A673 (cell line): Measurements from ENCODE around the gene BTN2A1. TPM values are rescaled to one million over a fixed set of nuclear protein-coding genes. Genes with fewer than 3 reads are reported as not detected.

Experiments
- BruUV-seq: library from RNA; stranded (reverse); fragments of 400-500 nt; replicated peaks from 2 replicates; lab custom pipeline; 2021; lab: Mats Ljungman, UMichigan
- CTCF ChIA-PET: fragments of 300-600 bp; sonication (Branson Sonifier 250); formaldehyde crosslinking; loops from one replicate; lab custom pipeline; 2022; ENCODE audit warnings: antibody characterized with exemption; lab: Charles Lee
- POLR2A ChIA-PET: fragments of 300-600 bp; sonication (Branson Sonifier 250); formaldehyde crosslinking; loops from one replicate; lab custom pipeline; 2022; ENCODE audit warnings: antibody characterized with exemption; ENCODE audit not compliant: low non-redundant PET; lab: Charles Lee
- DNase-seq: peaks from one replicate; pipeline ENCODE4 v3.0.0-alpha.2; 2015; ENCODE audit warnings: low spot score
- H3K27ac ChIP-seq: fragments of 200-600 bp; sonication (generic); 2 replicates; pipeline ENCODE4 v1.5.1; 2016; ENCODE audit warnings: mixed run types, low read depth, mild to moderate bottlenecking, mixed read lengths, antibody characterized with exemption, low read length; ENCODE audit not compliant: poor library complexity, severe bottlenecking
- H3K27me3 ChIP-seq: fragments of 200-600 bp; sonication (generic); replicated peaks from 2 replicates; pipeline ENCODE4 v1.6.1; 2017; ENCODE audit warnings: mixed run types, low read depth, mild to moderate bottlenecking, mixed read lengths, antibody characterized with exemption, low read length; ENCODE audit not compliant: insufficient read depth, poor library complexity
- H3K36me3 ChIP-seq: fragments of 200-600 bp; sonication (generic); 2 replicates; pipeline ENCODE4 v1.6.1; 2016; ENCODE audit warnings: mixed run types, mild to moderate bottlenecking, mixed read lengths, antibody characterized with exemption, low read length; ENCODE audit not compliant: insufficient read depth, poor library complexity, severe bottlenecking
- H3K4me1 ChIP-seq: fragments of 200-600 bp; sonication (generic); 2 replicates; pipeline ENCODE4 v1.6.1; 2017; ENCODE audit warnings: mixed run types, mild to moderate bottlenecking, mixed read lengths, antibody characterized with exemption, low read length; ENCODE audit not compliant: insufficient read depth, poor library complexity, severe bottlenecking
- H3K4me3 ChIP-seq: fragments of 200-600 bp; sonication (generic); 2 replicates; pipeline ENCODE4 v1.5.1; 2016; ENCODE audit warnings: low read depth, mixed run types, mild to moderate bottlenecking, mixed read lengths, low read length; ENCODE audit not compliant: poor library complexity, severe bottlenecking
- H3K9me3 ChIP-seq: fragments of 200-600 bp; sonication (generic); 2 replicates; pipeline ENCODE4 v1.6.1; 2016; ENCODE audit warnings: mixed run types, low read depth, mild to moderate bottlenecking, mixed read lengths, antibody characterized with exemption, low read length; ENCODE audit not compliant: poor library complexity, severe bottlenecking
- EZH2 ChIP-seq: fragments of 200-600 bp; sonication (generic); IDR thresholded peaks from 2 replicates; pipeline ENCODE4 v1.6.1; 2017; ENCODE audit warnings: borderline replicate concordance, low read depth, mild to moderate bottlenecking, mixed read lengths, antibody characterized with exemption, low read length; ENCODE audit not compliant: poor library complexity, severe bottlenecking
- intact Hi-C: fragments of 100-400 bp; cut with micrococcal nuclease; formaldehyde crosslinking; loops from one replicate; pipeline ENCODE4 v1.10.0; 2022; ENCODE audit not compliant: unreplicated experiment
- total RNA-seq: library from RNA; stranded (reverse); gene quantifications from 2 replicates; pipeline ENCODE4 v1.2.3, GENCODE V29; 2021
- TF ChIP-seq, protein P1 (sequence below): fragments of 300-800, 200-600 bp; sonication (generic); conservative IDR thresholded peaks from 2 replicates; pipeline ENCODE4 v1.5.1; 2017; ENCODE audit warnings: low read depth, mild to moderate bottlenecking, antibody characterized with exemption, low read length, moderate library complexity, mixed read lengths

BTN2A1 gene
- total RNA-seq, 1 experiment from 2014 or later = 32.2 TPM

DNA sequence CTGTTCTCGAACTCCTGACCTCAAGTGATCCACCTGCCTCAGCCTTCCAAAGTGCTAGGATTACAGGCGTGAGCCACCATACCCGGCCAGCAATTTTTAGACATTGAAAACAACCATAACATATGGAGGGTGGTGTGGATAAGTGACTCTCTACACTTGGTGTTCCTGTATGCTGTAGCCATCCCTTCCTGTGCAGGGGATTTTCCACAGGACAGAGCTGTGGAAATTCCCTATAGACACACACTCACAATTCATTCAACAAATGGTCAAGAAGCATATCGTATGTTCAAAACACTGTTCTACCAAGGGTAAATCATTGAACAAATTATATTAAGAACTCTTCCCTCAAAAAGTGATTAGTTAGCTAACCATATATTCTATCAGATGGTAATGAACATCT is 6.3 kb downstream of the BTN2A1 start:
- peaks cover 94% of the 10 kb centered on the region for H3K36me3 ChIP-seq
- ChIA-PET POLR2A (no interaction called here), CTCF (no interaction called here)
- BruUV-seq = no TSS peak
- H3K9me3 ChIP-seq = no peaks in the 10 kb centered on the region
- no peaks in the 10 kb centered on the region for H3K27me3 ChIP-seq
- H3K4me3 ChIP-seq = no peak overlapping the region
- intact Hi-C loops = no loop called here
- TF ChIP-seq EZH2 = no peak
- TF ChIP-seq, protein P1, sequence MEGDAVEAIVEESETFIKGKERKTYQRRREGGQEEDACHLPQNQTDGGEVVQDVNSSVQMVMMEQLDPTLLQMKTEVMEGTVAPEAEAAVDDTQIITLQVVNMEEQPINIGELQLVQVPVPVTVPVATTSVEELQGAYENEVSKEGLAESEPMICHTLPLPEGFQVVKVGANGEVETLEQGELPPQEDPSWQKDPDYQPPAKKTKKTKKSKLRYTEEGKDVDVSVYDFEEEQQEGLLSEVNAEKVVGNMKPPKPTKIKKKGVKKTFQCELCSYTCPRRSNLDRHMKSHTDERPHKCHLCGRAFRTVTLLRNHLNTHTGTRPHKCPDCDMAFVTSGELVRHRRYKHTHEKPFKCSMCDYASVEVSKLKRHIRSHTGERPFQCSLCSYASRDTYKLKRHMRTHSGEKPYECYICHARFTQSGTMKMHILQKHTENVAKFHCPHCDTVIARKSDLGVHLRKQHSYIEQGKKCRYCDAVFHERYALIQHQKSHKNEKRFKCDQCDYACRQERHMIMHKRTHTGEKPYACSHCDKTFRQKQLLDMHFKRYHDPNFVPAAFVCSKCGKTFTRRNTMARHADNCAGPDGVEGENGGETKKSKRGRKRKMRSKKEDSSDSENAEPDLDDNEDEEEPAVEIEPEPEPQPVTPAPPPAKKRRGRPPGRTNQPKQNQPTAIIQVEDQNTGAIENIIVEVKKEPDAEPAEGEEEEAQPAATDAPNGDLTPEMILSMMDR = no peak
- no peak overlapping the region for H3K27ac ChIP-seq
- peaks cover 6% of the 10 kb centered on the region for H3K4me1 ChIP-seq
- DNase-seq = no peak

DNA sequence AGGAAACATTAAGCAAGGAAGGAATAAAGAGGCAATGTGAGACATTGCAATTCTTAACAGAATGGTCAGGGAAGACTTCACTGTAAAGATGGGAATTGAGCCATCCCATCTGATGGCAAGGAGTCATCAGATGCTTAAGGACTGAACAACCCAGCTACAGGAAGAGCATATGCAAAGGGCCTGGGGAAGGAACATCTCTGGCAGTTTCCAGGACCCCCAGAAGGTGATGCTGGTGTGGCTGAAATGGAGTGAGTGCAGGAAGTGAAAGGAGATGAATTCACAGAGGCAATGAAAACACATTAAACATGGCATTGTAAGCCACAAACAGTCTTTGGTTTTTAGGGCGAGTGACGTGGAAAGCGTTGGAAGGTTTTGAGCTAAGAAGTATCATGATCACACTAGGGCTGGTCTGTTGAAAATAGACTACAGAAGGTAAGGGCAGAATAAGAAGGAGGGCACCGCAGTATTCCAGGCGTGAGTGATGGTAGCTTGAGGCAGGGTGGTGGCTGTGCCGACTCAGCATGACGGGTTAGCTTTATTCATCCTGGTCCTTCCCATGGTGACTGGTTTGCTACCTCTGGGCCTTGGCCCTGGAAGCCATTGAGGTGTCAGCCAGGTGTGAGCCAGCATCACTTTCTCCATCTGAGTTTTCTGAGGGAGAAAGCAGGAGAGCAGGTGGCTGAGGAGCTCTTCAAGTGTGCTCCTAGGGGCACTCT is 6.8 kb downstream of the BTN2A1 start:
- intact Hi-C loops = no loop called here
- no peak for TF ChIP-seq EZH2
- TF ChIP-seq, protein P1 = no peak
- BruUV-seq = no TSS peak

DNA sequence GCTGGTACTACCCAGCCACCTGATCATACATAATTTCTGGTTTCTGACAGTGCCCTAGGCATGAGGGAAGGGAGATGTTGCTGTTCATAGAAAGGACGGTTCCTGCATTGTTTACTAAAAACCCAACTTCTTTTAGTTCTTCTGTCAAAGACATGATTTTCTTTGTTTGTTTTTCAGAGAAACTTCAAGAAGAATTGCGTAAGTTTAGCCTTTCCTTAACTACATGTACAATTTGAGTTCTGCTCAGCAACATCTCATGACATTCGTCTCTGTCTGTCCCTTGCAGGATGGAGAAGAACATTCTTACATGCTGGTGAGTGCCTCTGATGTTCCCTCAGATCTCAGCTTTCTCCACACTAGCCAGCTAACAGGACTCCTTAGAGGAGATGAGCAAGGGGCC is 8.0 kb downstream of the BTN2A1 start:
- ChIA-PET POLR2A (no interaction called here), CTCF (no interaction called here)
- Histone ChIP-seq H3K4me3 (no peak overlapping the region), H3K9me3 (no peaks in the 10 kb centered on the region), H3K4me1 (no peaks in the 10 kb centered on the region), H3K27me3 (no peaks in the 10 kb centered on the region), H3K27ac (no peak overlapping the region), H3K36me3 (peaks cover 79% of the 10 kb centered on the region)
- BruUV-seq = no TSS peak
- TF ChIP-seq, protein P1 = no peak
- TF ChIP-seq EZH2 = no peak
- no peak for DNase-seq
- intact Hi-C loops = no loop called here

More for the DNA sequence above, 6.8 kb downstream of the BTN2A1 start:
- H3K4me1 ChIP-seq = peaks cover under 1% of the 10 kb centered on the region
- peaks cover 91% of the 10 kb centered on the region for H3K36me3 ChIP-seq
- DNase-seq = no peak
- H3K27ac ChIP-seq = no peak overlapping the region
- H3K27me3 ChIP-seq = no peaks in the 10 kb centered on the region
- H3K9me3 ChIP-seq = no peaks in the 10 kb centered on the region
- CTCF ChIA-PET = no interaction called here
- POLR2A ChIA-PET = no interaction called here
- H3K4me3 ChIP-seq = no peak overlapping the region
